Activated CD4-positive, CD25-positive, alpha-beta regulatory T cell (primary cell): ENCODE measurements around the gene NELFCD.
"Not testable (repeated sequence)": the region's sequence is repeated elsewhere in the genome, so short reads cannot be mapped to it uniquely, and the experiment has no call there.

Experiments used
- DNase-seq, 4 experiments: peaks; one replicate each; lab custom pipeline; 2025; lab: John Stamatoyannopoulos, UW

Gene NELFCD

DNA sequence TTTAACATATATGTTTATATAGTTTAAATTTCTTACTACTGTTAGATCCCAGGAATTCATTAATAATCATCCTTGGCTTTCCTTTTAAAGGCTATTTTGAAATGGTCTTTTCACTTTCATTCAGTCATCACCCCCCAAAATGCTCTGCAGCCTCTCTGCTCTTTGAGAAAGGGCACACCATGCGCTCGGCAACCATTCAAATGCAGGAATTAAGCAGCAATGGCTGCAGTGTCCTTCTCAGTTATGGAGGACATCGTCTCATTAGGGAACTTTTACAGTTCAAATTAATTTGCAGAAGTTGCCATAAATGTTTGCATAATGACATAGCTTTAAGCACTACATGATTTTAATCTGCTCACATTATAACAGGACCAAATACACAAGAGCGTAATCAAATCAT lies 44.5 kb downstream of the NELFCD start:
- no peak for DNase-seq

DNA sequence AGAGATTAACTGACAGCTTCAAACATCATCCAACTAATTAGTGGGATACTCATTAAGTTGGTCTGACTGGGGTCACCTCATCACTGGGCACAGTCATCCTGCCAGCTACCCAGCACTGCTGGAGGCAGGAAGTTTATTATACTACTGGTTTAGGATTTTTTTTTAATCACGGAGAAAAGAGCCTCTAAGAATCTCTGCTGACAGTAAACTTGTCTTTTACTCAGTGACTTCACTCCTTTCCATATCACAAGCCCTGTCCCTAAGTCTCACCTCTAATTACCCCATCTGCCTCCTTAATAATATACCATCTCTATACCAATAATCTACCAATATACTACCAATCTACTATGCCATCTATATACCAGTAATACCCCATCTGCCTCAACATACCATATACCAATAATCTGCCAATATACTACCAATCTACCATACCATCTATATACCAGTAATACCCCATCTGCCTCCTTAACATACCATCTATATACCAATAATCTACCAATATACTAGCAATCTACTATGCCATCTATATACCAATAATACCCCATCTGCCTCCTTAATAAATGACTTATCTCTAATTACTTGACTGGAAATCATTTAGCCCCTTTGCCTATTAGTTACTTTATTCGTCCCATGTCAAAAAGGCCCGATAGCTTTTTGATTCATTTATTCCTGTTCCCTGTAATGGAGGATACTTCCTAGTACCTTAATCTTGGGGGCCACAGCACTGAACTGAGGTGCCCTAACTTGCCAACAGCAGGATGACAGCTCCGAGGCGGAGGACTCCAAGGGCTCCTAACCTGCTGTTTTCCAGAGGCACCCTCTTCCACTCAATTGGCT lies 46.1 kb downstream of the NELFCD start:
- DNase-seq: no peak

DNA sequence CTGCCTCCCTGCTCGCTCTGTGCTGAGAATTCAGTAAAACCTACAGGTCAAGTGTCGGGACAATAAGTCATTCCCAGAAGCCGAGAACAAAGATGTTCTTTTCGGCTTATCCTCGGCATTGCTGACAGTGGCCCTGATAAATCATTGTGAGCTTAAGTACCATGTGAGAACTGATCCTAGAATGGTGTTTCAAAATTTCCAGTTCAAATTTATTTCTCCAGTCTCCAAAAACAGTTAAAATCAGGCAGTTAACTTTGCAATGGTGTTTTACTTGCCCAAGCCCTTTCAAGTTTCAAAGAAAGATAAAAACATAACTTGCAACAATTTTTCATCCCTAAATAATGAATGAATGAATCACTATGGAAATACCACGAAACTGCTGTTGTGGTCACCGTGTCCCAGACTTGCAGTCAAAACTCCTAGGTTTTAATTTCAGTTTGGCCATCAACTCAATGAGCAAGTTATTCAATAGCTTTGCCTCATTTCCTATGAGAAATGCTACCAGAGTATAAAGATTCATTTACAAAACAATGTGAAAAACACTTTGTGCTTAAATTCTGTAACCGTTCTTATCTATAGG lies 46.8 kb downstream of the NELFCD start:
- DNase-seq: no peak

DNA sequence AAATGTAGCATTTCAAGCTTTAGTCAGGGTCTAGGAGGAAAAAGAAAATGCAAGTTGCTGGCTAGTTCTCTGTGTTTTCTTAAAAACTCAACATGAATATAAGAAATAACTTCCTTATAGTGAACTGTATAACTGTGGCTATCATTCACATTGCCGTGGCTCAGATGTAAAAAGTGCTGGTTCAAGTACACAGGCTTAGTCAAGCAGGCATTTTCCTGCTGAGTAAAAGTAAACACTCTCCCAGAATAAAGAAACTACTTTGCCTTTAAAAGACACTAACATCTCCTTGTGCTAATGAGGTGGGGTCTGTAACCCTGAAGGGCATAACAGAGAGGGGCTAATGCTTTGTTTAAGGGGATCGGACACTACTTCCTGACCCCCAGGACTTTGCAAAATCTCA lies 47.8 kb downstream of the NELFCD start:
- DNase-seq: no peak

DNA sequence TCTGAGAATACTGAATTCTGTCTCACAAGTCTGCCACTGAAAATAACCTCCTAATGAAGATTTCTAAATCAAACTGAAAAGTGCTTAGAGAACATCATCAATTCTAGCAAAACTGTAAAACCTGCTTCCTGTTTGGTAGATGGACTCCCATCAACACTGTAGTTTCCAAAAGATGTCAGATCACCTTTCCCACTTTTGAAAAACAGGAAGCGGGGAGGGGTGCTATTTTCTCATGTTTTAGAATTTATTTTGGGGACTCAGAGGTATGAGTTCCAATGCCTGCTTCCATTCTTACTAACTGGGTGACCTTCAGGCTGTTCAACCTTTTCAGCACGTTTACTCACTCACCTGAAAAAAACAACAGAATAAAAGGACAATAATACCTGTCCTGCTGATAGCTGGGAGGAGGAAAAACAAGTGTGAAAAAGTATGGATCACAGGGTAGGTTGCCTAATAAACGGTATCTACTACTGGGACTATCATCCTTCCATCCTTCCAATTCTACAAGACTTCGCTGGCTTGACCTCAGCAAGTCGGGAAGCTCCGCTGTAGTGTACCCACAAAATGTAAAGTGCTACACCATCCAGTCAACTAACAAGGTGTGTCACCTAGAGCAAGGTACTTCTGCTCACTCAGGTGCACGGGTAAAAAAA lies 50.0 kb downstream of the NELFCD start:
- DNase-seq: no peak

DNA sequence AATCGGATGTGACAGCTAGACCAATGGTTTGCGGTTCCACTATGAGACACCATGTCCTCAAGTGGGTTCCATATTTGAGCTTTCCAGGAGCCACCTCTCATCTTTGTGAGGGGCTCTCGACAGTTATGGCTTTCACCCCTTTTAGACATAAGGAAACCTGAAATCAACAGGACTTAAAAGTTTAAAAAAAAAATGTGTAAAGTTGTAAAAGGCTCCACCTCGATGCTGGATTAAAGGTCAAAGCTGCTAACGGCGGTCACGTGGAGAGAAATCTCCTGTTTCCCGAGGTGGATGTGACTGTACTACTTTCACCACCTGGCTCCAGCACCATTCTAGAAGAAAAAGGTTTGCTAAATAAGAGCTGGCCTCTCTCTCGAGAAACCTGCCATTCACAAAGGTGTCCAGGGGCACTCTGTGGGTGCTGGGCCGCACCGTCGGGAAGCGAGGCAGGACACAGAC lies 50.5 kb downstream of the NELFCD start:
- DNase-seq: no peak

DNA sequence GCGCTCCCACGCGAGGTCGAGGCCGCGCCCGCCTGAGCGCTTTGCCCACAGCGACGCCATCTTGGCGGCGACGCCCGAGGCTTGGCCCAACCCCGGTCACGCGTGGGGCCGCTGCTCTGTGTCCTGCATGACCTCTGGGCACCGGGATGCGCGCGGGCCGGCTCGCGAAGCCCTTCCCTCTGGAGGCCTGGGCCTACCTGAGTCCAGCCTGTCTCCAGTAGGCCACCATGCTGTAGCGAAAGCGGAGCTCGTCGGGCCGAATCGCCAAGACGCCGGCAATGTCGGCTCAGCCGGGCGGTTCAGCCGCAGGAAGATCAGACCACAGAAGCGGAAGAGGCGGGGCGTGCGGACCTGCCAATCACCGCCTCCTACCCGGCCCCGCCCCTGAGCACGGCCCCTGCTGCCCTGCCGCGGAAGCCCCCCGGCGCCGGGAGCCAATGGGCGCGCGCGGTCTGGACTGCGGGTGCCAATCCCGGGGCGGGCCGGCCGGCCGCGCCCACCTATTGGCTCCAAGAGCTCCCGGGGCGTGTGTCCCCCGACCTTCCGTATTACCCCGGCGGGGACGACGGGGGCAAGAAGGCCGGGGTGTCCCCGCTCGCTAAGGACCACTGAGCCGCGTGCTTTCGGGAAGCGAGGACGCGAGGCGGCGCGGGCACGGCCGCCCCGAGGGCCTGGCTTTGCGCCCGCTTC lies 51.1 kb downstream of the NELFCD start, which contains the start of gene ATP5F1E:
TSS of gene ATP5F1E (minus strand) at position 313 of the 690 bp plus-strand sequence. CDS start at position 229, 84 bp downstream.
- DNase-seq: peak; percentile 88 to 98 (median 96)

DNA sequence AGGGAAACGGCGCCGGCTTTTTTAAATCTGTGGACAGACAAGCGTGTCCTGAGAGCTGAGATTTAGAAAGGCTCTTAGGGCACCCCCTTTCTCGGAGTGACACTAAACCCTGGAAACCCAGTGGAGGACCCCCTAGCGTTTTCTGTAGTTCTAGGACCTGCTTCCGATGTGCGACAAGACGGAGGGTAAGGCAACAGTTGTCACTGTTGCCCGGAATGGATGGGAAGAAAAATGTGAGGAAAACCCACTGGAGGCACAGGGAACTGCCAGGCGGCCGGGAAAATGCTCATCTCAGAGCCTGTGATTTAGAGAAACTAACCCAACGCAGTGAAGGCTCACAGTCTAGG lies 51.6 kb downstream of the NELFCD start:
- DNase-seq: no peak

DNA sequence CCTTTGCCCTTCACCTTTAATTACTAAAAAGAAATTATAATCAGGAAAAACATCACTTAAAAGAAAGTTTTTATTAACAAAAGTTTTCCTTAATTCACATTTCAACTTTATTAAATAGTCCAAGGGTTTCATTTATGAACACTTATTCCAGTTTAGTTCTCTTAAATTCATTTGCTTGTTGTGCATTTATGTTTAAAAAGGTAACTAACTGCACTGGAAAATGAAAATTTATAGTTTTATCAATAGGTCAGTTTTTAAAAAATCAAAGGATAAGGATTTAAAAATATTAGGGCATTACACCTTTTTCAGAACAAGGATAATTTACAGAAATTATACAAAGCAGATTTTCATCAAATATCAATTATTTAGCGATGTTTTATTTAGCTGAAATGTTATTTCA lies 52.0 kb downstream of the NELFCD start:
- no peak for DNase-seq

DNA sequence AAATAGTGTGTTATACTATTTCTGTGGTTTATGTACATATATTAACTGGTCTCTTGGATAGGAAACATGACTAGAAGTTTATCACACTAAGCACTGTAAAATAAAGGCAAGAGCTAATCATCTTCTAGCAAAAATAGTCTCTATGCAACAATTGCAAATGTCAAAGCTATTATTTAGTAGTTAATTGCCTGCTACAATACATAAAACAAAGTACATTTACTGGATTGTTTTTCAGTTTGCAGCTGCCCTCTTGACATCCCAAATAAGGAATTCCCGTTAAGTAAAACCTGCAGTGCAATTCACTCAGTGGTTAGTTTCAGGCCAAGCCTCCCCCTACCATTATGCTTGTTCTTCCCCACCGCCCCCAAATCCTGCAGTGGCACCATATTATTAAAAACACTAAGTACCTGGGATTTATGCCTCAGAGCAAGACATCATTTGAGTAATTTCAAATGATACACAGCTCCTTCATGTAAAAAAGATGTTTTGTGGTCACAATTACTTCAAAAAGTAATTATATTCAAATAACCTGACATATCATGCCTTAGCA lies 52.6 kb downstream of the NELFCD start:
- no peak for DNase-seq

DNA sequence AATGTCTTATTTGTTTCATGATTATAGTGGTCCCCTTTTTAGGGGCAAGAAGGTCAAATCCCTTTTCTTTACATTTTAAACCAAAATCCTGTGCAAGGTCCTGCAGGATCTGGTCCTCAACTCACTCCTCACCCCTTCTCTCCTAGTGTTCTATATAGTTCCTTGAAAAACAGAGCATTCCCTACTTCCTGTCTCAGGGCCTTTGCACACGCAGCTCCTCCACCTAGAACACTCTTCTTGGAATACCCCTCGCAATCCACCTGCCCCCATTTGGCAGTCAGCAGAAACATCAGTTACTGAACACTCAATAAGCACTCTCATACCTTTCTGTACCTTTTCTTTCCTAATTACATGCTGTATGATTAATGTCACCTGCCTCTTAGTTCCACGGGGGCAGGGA lies 54.3 kb downstream of the NELFCD start:
- DNase-seq: no peak

DNA sequence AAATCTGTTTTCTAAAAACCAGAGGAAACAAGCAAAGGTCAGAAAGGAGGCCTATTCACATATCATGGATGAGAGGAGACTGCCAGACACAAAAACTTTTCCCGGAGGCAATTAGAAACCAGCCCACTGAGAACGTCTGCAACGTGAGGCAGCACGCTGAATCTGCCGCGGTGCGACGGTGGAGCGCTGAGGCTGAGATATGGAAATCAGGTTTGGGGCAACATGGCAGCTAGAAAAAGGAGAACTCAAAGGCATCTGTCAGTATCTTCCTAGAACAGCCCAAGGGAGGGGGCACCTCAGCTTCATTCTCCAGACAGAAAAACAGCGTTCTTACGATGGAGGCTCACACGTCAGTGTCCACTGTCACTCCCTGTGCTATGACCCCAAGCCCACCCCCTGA lies 56.3 kb downstream of the NELFCD start:
- no peak for DNase-seq

DNA sequence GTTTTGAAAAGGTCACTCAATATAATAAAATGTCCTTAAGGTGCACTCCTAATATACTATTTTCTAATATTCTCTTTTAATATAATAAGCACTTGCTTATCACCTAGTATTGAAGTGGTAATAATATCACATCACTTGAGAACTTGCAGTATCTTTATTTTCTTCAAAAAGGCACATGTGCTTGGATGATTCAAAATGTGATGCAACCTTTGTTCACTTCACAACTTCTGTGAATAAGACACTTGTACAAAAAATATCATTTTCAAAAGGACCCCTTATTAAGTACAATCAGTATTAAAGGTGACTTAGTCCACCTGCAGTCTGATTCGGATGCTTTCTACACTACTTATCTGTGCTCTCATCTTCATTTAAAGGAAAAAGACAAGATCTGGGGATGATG lies 58.2 kb downstream of the NELFCD start:
- DNase-seq: no peak

DNA sequence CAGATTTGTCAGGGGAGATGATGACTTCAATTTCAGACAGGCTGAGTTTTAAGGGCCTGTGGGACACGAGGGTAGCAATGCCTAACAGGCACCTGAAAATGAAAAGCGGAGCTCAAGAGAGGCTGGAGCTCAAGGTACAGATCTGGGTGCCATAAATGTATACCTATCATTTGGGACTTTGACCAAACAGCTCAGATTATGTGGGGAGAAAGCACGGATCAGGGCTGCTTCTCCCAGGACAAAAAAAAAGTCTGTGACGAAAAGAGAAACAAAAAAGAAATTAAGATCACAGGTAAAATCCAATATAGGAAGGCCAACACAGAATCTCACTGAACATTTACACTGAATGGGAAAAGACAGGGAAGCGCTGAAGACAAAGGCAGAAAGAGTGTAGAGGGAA lies 59.6 kb downstream of the NELFCD start:
- DNase-seq: no peak

DNA sequence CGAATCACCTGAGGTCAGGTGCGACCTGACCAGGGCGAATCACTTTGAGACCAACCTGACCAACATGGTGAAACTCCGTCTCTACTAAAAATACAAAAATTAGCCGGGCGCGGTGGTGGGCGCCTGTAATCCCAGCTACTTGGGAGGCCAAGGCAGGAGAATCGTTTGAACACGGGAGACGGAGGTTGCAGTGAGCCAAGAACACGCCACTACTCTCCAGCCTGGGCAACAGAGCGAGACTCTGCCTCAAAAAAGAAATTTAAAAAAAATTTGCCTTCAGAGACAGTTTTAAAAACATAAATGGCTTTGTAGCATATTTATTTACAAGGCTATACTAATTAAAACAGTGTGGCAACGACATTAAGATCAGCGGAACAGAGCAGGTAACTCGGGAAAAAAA lies 60.4 kb downstream of the NELFCD start:
- DNase-seq: not testable (repeated sequence)

DNA sequence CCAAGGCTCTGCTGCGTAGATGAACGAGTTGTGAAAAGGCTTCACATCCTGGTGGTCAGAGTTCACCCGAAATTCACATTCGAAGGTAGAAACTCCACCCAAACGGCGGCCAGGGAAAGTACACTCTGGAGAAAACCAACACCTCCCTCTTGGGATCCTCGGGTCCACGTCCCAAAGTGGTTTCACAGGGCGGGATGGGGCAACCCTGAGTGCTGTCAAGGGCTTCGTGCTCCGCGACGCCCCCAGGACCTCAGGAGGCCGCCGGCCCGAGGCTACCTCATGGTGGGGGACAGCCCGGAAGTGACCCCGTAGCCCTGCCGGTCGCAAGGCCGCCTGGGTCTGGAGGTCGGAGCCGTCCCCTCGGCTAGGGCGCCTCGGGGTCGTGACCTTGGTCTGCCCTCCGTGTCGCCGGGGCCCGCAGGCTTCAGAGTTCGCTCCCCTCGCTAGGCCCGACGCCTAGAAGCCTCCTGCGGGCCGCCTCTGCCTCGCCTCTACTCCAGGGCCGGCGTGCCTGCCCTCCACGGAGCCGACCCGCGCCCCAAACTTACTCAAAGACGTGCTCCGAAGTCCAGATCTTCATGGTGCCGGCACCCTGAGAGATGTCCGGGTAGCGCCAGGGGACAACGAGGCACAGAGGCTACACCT lies 61.2 kb downstream of the NELFCD start, which contains the start of gene PRELID3B:
TSS of gene PRELID3B (minus strand) at position 636 of the 645 bp plus-strand sequence. CDS start at position 580, 56 bp downstream.
- DNase-seq: peak in 1 of 4 experiments; percentile 38

DNA sequence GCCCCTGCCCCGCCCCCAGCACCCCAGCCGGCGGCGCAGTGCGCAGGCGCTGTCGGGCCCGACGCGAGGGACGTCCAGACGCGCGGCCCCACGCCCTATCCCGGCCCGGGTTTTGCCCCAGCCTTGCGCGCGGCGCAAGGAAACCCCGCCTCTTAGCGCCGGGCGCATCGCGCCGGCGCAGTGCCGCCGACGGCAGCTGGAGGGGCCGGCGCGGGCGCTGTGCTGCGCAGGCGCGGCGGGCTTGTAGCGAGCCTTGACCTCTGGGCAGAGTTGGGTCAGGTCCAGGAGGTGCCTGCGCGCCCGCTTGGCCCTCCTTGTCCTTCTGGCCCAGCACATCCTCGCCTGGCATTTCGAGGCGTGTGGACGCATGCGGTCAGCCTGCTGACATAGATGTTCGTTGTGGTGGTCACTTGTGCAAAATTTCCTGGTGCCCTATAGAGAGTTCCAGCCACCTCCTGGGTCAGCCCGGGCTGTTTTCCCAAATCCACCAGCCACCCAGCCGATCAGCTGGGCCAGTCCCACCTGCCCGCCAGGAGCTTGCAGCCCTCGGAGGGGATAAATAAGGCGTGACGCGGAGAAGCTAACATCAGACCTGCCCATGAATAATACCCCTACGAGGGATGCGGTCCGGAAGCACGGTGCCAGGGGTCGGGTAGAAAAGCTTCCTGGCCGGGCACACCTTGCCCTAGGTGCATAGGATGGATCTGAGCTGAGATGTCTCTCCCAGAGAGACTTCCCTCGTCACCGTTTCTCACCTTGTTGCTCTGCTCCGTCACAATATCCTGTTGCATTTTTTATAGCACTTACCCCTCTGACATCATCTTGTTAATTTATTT lies 62.0 kb downstream of the NELFCD start:
- DNase-seq: peak; percentile 87 to 94 (median 90)

DNA sequence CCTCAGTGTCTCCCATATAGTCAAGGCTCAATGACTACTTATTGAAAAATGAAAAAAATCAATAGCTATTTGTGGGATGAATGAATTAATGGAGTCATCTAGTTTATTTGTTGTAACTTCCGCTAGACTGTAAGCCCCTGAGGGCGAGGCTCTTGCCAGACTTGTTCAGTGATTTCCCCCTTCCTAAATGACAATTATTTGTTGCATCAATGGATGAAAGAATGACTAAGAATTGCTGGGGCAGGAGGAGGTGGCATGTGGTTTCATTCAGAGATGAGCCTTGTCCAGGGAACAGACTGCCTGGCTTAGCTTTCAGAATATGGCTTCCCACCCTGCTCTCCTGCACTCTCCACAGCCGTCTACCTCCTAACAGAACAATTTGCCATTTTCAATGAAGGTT lies 62.6 kb downstream of the NELFCD start:
- DNase-seq: no peak

DNA sequence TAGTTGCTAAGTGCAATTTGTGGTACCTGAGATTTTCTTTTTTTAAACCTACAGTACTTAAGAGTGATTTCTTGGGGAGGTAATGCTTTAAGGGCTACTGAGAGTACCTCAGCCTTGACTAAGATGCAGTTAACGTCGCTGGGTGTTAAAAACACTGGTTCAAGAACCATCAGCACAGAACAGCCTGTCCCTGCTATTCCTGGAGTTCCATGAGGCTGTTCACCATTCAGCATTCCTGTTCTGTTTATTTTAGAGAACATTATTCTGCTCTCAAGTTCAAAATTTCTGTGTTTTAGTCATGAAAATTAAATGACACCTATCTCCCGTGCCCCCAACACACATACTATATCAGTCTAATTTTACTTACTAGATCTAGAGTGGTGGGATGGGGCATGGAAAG lies 63.2 kb downstream of the NELFCD start:
- no peak for DNase-seq
